Endothelial cell of umbilical vein (primary cell): ENCODE measurements around the gene HBG2. TPM values are rescaled to one million over a fixed set of nuclear protein-coding genes. Genes with fewer than 3 reads are reported as not detected.

Source experiments
- BruUV-seq: library from RNA; stranded (reverse); fragments of 400-500 nt; replicated peaks from 2 replicates; lab custom pipeline; 2021; lab: Mats Ljungman, UMichigan
- CTCF ChIA-PET: fragments of 300-600, 350-600 bp; sonication (Branson Sonifier 250); formaldehyde crosslinking; loops from one replicate; lab custom pipeline; 2021; ENCODE audit warnings: antibody characterized with exemption, inconsistent platforms; lab: Charles Lee
- POLR2A ChIA-PET: fragments of 300-600, 350-600 bp; sonication (Branson Sonifier 250); formaldehyde crosslinking; loops from one replicate; lab custom pipeline; 2021; ENCODE audit warnings: antibody characterized with exemption, inconsistent platforms; lab: Charles Lee
- DNase-seq: peaks from one replicate; pipeline ENCODE4 v3.0.0-alpha.2; 2011; ENCODE audit warnings: low read depth, low spot score
- FAIRE-seq: peaks from 2 replicates; lab custom pipeline; 2011; peaks lifted over from hg19 to GRCh38; lab: Jason Lieb, UNC
- H2AFZ ChIP-seq: 2 replicates; pipeline ENCODE4 v1.6.0; 2012; ENCODE audit warnings: low read depth, low read length, control low read depth, inconsistent platforms
- H3K27ac ChIP-seq: 2 replicates; pipeline ENCODE4 v1.5.1; 2011; ENCODE audit warnings: low read depth, mild to moderate bottlenecking, control low read depth, low read length, moderate library complexity; ENCODE audit not compliant: insufficient read depth
- H3K27me3 ChIP-seq, 2 experiments: 2 replicates each; pipeline versions ENCODE4 v1.6.0 to v1.6.1; 2011; ENCODE audit warnings: low read length in 2 of 2, mixed read lengths in 1 of 2; ENCODE audit not compliant: control insufficient read depth in 2 of 2, insufficient read depth in 2 of 2
- H3K36me3 ChIP-seq, 2 experiments: 2 replicates in 1 of 2; 3 replicates in 1 of 2; pipeline ENCODE4 v1.5.1; 2011; ENCODE audit warnings: low read length in 2 of 2, mild to moderate bottlenecking in 1 of 2, moderate library complexity in 1 of 2; ENCODE audit not compliant: control insufficient read depth in 2 of 2, insufficient read depth in 2 of 2; ENCODE audit errors: extremely low read depth in 1 of 2
- H3K4me1 ChIP-seq: 3 replicates; pipeline ENCODE4 v1.5.1; 2011; ENCODE audit warnings: mild to moderate bottlenecking, low read length; ENCODE audit not compliant: control insufficient read depth, insufficient read depth; ENCODE audit errors: extremely low read depth
- H3K4me2 ChIP-seq: 2 replicates; pipeline ENCODE4 v1.6.1; 2011; ENCODE audit warnings: low read length, control low read depth, mixed read lengths; ENCODE audit not compliant: insufficient read depth
- H3K4me3 ChIP-seq, 3 experiments: fragments of 200-600 bp in 1 of 3; sonication (generic), shearing (Covaris generic) in 1 of 3; replicated peaks in 1 of 3; 2 replicates each; pipeline ENCODE4 v1.5.1; 2011 to 2016; ENCODE audit warnings: control low read depth in 3 of 3, low read length in 3 of 3, mild to moderate bottlenecking in 2 of 3, inconsistent platforms in 1 of 3, low read depth in 1 of 3, moderate library complexity in 1 of 3; ENCODE audit not compliant: insufficient read depth in 1 of 3
- H3K79me2 ChIP-seq: 2 replicates; pipeline ENCODE4 v1.6.0; 2012; ENCODE audit warnings: low read length, inconsistent platforms; ENCODE audit not compliant: control insufficient read depth, insufficient read depth
- H3K9ac ChIP-seq: replicated peaks from 2 replicates; pipeline ENCODE3; 2011; ENCODE audit warnings: low read length, control low read depth; ENCODE audit not compliant: insufficient read depth; ENCODE audit errors: extremely low read depth
- H3K9me1 ChIP-seq: replicated peaks from 3 replicates; pipeline ENCODE4 v1.6.0; 2011; ENCODE audit warnings: mild to moderate bottlenecking, low read length; ENCODE audit not compliant: control insufficient read depth, insufficient read depth; ENCODE audit errors: extremely low read depth
- H3K9me3 ChIP-seq: replicated peaks from 2 replicates; pipeline ENCODE4 v1.5.1; 2012; ENCODE audit warnings: low read length, inconsistent platforms; ENCODE audit not compliant: control insufficient read depth, insufficient read depth
- H4K20me1 ChIP-seq: replicated peaks from 2 replicates; pipeline ENCODE3; 2011; ENCODE audit warnings: mild to moderate bottlenecking, low read length; ENCODE audit not compliant: control insufficient read depth, insufficient read depth; ENCODE audit errors: extremely low read depth
- EZH2 ChIP-seq: IDR thresholded peaks from 2 replicates; pipeline ENCODE4 v1.6.1; 2012; ENCODE audit warnings: borderline replicate concordance, low read depth, mild to moderate bottlenecking, moderate library complexity, low read length, inconsistent platforms; ENCODE audit not compliant: severe bottlenecking
- FOS ChIP-seq: IDR thresholded peaks from 2 replicates; pipeline ENCODE4 v1.6.1; 2011; ENCODE audit warnings: mild to moderate bottlenecking, low read length, moderate library complexity, borderline replicate concordance; ENCODE audit not compliant: insufficient read depth
- GATA2 ChIP-seq: IDR thresholded peaks from 2 replicates; pipeline ENCODE4 v1.7.0; 2011; ENCODE audit warnings: low read depth, mild to moderate bottlenecking, moderate library complexity, mixed read lengths, low read length; ENCODE audit not compliant: insufficient read length, insufficient read depth
- JUN ChIP-seq: IDR thresholded peaks from 2 replicates; pipeline ENCODE4 v1.6.1; 2011; ENCODE audit warnings: borderline replicate concordance, low read depth; ENCODE audit not compliant: insufficient read length, insufficient read depth
- MAX ChIP-seq: IDR thresholded peaks from 2 replicates; pipeline ENCODE4 v1.6.1; 2011; ENCODE audit not compliant: insufficient read depth, insufficient read length
- MYC ChIP-seq: IDR thresholded peaks from one replicate; pipeline ENCODE4 v1.6.1; 2011; ENCODE audit warnings: mild to moderate bottlenecking, low read depth, low read length
- POLR2A ChIP-seq: IDR thresholded peaks from 2 replicates; pipeline ENCODE4 v1.6.1; 2012; ENCODE audit warnings: low read depth, mild to moderate bottlenecking, control low read depth, low read length
- POLR2AphosphoS5 ChIP-seq: IDR thresholded peaks from 2 replicates; pipeline ENCODE4 v1.6.1; 2012; ENCODE audit warnings: low read depth, mild to moderate bottlenecking, control low read depth, low read length, moderate library complexity; ENCODE audit not compliant: insufficient read depth
- dilution Hi-C: fragments of 300-500 bp; cut with MboI; formaldehyde crosslinking; loops from one replicate; pipeline ENCODE4 v1.15.0; 2019; ENCODE audit warnings: low sequenced_read_pairs; ENCODE audit not compliant: extremely low pct_ligation_motif_present
- intact Hi-C: fragments of 100-400 bp; cut with micrococcal nuclease; formaldehyde crosslinking; loops from one replicate; pipeline ENCODE4 v1.10.0; 2022
- polyA plus RNA-seq, 4 experiments: library from polyadenylated mRNA; depleted of rRNA in 3 of 4; stranded (reverse) in 3 of 4; unstranded in 1 of 4; fragments of >200 nt; gene quantifications; 2 replicates each; pipeline versions ENCODE4 v1.2.1 to v1.2.3, GENCODE V29; 2011 to 2012; ENCODE audit warnings: missing spikeins in 1 of 4
- total RNA-seq: library from RNA; stranded (reverse); gene quantifications from 2 replicates; pipeline ENCODE4 v1.2.3, GENCODE V29; 2021
- TF ChIP-seq, protein P1 (sequence below), 2 donors: IDR thresholded peaks; 1 replicate in 1 of 2; 2 replicates in 1 of 2; pipeline ENCODE4 v1.5.1; 2011; ENCODE audit warnings: low read length in 2 of 2, mild to moderate bottlenecking in 2 of 2, moderate library complexity in 2 of 2, control low read depth in 1 of 2, inconsistent platforms in 1 of 2, low read depth in 1 of 2; ENCODE audit not compliant: insufficient read depth in 1 of 2; ENCODE audit errors: extremely low read depth in 1 of 2

HBG2 gene
- total and polyA plus RNA-seq, 2 donors (not counting 3 experiments of a cell fraction or from before 2014, with no cell fraction given): 1.2 TPM; not detected in 1

DNA sequence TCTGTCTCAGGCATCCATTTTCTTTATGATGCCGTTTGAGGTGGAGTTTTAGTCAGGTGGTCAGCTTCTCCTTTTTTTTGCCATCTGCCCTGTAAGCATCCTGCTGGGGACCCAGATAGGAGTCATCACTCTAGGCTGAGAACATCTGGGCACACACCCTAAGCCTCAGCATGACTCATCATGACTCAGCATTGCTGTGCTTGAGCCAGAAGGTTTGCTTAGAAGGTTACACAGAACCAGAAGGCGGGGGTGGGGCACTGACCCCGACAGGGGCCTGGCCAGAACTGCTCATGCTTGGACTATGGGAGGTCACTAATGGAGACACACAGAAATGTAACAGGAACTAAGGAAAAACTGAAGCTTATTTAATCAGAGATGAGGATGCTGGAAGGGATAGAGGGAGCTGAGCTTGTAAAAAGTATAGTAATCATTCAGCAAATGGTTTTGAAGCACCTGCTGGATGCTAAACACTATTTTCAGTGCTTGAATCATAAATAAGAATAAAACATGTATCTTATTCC lies 26.1 kb upstream of the HBG2 start:
- intact Hi-C loops (loop anchor here (1.0 kb wide), 1 partner anchor 87 kb away; no protein-coding TSS in a partner anchor), dilution Hi-C loops (no loop called here)
- Histone ChIP-seq H3K79me2 (no peaks in the 10 kb centered on the region), H4K20me1 (no peaks in the 10 kb centered on the region), H3K9me3 (no peaks in the 10 kb centered on the region), H3K4me3 (no peak overlapping the region), H3K4me2 (no peak overlapping the region), H3K36me3 (no peaks in the 10 kb centered on the region), H3K27ac (peak overlapping the region; percentile 5), H3K4me1 (peaks cover 11% of the 10 kb centered on the region), H3K9me1 (no peaks in the 10 kb centered on the region), H2AFZ (no peak overlapping the region), H3K9ac (no peak overlapping the region), H3K27me3 (no peaks in the 10 kb centered on the region)
- peak; percentile 96 for DNase-seq
- TF ChIP-seq FOS (peak; percentile 100), MAX (no peak), POLR2AphosphoS5 (peak; percentile 86), POLR2A (no peak), JUN (peak; percentile 99), GATA2 (peak; percentile 46), EZH2 (no peak), MYC (no peak)
- TF ChIP-seq, protein P1, sequence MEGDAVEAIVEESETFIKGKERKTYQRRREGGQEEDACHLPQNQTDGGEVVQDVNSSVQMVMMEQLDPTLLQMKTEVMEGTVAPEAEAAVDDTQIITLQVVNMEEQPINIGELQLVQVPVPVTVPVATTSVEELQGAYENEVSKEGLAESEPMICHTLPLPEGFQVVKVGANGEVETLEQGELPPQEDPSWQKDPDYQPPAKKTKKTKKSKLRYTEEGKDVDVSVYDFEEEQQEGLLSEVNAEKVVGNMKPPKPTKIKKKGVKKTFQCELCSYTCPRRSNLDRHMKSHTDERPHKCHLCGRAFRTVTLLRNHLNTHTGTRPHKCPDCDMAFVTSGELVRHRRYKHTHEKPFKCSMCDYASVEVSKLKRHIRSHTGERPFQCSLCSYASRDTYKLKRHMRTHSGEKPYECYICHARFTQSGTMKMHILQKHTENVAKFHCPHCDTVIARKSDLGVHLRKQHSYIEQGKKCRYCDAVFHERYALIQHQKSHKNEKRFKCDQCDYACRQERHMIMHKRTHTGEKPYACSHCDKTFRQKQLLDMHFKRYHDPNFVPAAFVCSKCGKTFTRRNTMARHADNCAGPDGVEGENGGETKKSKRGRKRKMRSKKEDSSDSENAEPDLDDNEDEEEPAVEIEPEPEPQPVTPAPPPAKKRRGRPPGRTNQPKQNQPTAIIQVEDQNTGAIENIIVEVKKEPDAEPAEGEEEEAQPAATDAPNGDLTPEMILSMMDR (IDR thresholded peaks at IDR 0.05; ENCODE audit: extremely low read depth in 1 of 2, insufficient read depth in 1 of 2, low read depth in 1 of 2, low read length in 2 of 2): no peak
- no TSS peak for BruUV-seq
- ChIA-PET CTCF (interaction anchor here (0.6 to 1.6 kb wide), 6 partner anchors 10 to 1093 kb away, joined by 3 to 12 read pairs (median 4); no protein-coding TSS in a partner anchor), POLR2A (no interaction called here)
- FAIRE-seq: peak; percentile 99
